ENCODE measurements around the gene LSM5. TPM values are rescaled to one million over a fixed set of nuclear protein-coding genes. Genes with fewer than 3 reads are reported as not detected.

Gene LSM5
- total and polyA plus RNA-seq, 9 of the 15 experiments (the other 6 are each of a cell fraction or from before 2014, with no cell fraction given): 36.3 to 620 (median 186) TPM

DNA sequence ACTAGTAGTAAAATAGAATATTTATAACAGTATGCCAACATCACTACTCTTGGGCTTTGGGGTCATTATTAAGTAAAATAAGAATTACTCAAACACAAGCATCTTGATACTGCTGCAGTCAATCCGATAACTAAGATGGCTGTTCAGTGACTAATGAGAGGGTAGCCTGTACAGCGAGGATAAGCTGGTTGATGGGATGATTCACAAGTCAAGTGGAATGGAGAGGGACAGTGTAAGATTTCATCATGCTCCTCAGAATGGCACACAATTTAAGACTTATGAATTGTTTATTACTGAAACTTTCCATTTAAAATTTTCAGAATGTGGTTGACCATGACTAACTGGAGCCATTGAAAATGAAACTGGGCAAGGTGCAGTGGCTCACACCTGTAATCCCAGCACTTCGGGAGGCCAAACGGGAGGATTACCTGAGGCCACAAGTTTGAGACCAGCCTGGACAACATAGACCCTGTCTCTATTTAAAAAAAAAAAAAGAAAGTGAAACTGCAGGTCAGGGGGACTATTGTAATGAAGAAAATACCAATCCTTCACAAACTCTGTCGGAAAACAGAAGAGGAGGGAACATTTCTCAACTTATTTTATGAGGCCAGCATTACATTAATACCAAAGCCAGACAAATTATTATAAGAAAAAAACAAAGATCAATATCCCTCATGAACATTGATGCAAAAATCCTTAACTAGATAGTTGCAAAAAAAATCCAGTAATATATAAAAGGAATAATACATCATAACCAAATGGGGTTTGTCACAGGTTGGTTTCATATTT lies 16.3 kb upstream of the LSM5 start (continued):
- TF ChIP-seq CBFB (CRISPR knock-in tag; IDR thresholded peaks at IDR 0.05) (no peak), ZSCAN29 (IDR thresholded peaks at IDR 0.05) (no peak), ETS2 (tag; IDR thresholded peaks at IDR 0.05; ENCODE audit: borderline replicate concordance, poor library complexity, severe bottlenecking) (no peak), CBFA2T2 (conservative IDR thresholded peaks at IDR 0.05) (peak; percentile 83), ZNF282 (CRISPR knock-in tag; IDR thresholded peaks at IDR 0.05) (no peak), PCBP2 (IDR thresholded peaks at IDR 0.05; ENCODE audit: low read depth, low read length, poor library complexity, severe bottlenecking) (no peak), ZNF699 (CRISPR knock-in tag; IDR thresholded peaks at IDR 0.05; ENCODE audit: insufficient replicate concordance) (no peak), DACH1 (IDR thresholded peaks at IDR 0.05; ENCODE audit: partially characterized antibody) (peak; percentile 98), TEAD1 (CRISPR knock-in tag; IDR thresholded peaks at IDR 0.05) (peak in 1 of 2 experiments; percentile 56; a peak in 2 of 4 replicates), CHD2 (IDR thresholded peaks at IDR 0.05; ENCODE audit: low read depth, low read length) (no peak)
- TF ChIP-seq, protein P1, sequence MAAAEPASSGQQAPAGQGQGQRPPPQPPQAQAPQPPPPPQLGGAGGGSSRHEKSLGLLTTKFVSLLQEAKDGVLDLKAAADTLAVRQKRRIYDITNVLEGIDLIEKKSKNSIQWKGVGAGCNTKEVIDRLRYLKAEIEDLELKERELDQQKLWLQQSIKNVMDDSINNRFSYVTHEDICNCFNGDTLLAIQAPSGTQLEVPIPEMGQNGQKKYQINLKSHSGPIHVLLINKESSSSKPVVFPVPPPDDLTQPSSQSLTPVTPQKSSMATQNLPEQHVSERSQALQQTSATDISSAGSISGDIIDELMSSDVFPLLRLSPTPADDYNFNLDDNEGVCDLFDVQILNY (CRISPR knock-in tag; IDR thresholded peaks at IDR 0.05): no peak; the same call in 1 of the 2 replicates
- TF ChIP-seq, protein P2, sequence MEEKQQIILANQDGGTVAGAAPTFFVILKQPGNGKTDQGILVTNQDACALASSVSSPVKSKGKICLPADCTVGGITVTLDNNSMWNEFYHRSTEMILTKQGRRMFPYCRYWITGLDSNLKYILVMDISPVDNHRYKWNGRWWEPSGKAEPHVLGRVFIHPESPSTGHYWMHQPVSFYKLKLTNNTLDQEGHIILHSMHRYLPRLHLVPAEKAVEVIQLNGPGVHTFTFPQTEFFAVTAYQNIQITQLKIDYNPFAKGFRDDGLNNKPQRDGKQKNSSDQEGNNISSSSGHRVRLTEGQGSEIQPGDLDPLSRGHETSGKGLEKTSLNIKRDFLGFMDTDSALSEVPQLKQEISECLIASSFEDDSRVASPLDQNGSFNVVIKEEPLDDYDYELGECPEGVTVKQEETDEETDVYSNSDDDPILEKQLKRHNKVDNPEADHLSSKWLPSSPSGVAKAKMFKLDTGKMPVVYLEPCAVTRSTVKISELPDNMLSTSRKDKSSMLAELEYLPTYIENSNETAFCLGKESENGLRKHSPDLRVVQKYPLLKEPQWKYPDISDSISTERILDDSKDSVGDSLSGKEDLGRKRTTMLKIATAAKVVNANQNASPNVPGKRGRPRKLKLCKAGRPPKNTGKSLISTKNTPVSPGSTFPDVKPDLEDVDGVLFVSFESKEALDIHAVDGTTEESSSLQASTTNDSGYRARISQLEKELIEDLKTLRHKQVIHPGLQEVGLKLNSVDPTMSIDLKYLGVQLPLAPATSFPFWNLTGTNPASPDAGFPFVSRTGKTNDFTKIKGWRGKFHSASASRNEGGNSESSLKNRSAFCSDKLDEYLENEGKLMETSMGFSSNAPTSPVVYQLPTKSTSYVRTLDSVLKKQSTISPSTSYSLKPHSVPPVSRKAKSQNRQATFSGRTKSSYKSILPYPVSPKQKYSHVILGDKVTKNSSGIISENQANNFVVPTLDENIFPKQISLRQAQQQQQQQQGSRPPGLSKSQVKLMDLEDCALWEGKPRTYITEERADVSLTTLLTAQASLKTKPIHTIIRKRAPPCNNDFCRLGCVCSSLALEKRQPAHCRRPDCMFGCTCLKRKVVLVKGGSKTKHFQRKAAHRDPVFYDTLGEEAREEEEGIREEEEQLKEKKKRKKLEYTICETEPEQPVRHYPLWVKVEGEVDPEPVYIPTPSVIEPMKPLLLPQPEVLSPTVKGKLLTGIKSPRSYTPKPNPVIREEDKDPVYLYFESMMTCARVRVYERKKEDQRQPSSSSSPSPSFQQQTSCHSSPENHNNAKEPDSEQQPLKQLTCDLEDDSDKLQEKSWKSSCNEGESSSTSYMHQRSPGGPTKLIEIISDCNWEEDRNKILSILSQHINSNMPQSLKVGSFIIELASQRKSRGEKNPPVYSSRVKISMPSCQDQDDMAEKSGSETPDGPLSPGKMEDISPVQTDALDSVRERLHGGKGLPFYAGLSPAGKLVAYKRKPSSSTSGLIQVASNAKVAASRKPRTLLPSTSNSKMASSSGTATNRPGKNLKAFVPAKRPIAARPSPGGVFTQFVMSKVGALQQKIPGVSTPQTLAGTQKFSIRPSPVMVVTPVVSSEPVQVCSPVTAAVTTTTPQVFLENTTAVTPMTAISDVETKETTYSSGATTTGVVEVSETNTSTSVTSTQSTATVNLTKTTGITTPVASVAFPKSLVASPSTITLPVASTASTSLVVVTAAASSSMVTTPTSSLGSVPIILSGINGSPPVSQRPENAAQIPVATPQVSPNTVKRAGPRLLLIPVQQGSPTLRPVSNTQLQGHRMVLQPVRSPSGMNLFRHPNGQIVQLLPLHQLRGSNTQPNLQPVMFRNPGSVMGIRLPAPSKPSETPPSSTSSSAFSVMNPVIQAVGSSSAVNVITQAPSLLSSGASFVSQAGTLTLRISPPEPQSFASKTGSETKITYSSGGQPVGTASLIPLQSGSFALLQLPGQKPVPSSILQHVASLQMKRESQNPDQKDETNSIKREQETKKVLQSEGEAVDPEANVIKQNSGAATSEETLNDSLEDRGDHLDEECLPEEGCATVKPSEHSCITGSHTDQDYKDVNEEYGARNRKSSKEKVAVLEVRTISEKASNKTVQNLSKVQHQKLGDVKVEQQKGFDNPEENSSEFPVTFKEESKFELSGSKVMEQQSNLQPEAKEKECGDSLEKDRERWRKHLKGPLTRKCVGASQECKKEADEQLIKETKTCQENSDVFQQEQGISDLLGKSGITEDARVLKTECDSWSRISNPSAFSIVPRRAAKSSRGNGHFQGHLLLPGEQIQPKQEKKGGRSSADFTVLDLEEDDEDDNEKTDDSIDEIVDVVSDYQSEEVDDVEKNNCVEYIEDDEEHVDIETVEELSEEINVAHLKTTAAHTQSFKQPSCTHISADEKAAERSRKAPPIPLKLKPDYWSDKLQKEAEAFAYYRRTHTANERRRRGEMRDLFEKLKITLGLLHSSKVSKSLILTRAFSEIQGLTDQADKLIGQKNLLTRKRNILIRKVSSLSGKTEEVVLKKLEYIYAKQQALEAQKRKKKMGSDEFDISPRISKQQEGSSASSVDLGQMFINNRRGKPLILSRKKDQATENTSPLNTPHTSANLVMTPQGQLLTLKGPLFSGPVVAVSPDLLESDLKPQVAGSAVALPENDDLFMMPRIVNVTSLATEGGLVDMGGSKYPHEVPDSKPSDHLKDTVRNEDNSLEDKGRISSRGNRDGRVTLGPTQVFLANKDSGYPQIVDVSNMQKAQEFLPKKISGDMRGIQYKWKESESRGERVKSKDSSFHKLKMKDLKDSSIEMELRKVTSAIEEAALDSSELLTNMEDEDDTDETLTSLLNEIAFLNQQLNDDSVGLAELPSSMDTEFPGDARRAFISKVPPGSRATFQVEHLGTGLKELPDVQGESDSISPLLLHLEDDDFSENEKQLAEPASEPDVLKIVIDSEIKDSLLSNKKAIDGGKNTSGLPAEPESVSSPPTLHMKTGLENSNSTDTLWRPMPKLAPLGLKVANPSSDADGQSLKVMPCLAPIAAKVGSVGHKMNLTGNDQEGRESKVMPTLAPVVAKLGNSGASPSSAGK (IDR thresholded peaks at IDR 0.05): 0 out of 2 replicates have a peak, but pooled peaks have one; percentile 12
- TF ChIP-seq, protein P3, sequence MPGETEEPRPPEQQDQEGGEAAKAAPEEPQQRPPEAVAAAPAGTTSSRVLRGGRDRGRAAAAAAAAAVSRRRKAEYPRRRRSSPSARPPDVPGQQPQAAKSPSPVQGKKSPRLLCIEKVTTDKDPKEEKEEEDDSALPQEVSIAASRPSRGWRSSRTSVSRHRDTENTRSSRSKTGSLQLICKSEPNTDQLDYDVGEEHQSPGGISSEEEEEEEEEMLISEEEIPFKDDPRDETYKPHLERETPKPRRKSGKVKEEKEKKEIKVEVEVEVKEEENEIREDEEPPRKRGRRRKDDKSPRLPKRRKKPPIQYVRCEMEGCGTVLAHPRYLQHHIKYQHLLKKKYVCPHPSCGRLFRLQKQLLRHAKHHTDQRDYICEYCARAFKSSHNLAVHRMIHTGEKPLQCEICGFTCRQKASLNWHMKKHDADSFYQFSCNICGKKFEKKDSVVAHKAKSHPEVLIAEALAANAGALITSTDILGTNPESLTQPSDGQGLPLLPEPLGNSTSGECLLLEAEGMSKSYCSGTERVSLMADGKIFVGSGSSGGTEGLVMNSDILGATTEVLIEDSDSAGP (CRISPR knock-in tag; IDR thresholded peaks at IDR 0.05): no peak

All from K562 (cell line).